ENCODE results near the gene TCF7. TPM values are rescaled to one million over a fixed set of nuclear protein-coding genes. Genes with fewer than 3 reads are reported as not detected.

Gene TCF7
- polyA plus RNA-seq, 1 donor from 2014 or later: 0.15 TPM

GRCh38 chr5:134072471-134073210 is 41.8 kb upstream of the TCF7 start:
- Histone ChIP-seq H3K4me3 (ENCODE audit: low read length) (no peak overlapping the region), H3K9ac (ENCODE audit: low read length) (no peak overlapping the region), H3K79me2 (replicated peaks; ENCODE audit: insufficient read depth, low read length) (no peaks in the 10 kb centered on the region), H3K36me3 (ENCODE audit: insufficient read depth, low read length) (no peaks in the 10 kb centered on the region), H3K27ac (ENCODE audit: low read length) (no peak overlapping the region), H3F3A (ENCODE audit: insufficient read depth, low read length, poor library complexity, severe bottlenecking) (no peaks in the 10 kb centered on the region), H3K4me2 (ENCODE audit: low read length) (no peak overlapping the region), H3K9me2 (ENCODE audit: insufficient read depth, low read length) (no peaks in the 10 kb centered on the region), H2AFZ (ENCODE audit: low read depth, low read length) (no peak overlapping the region), H3K27me3 (ENCODE audit: insufficient read depth, low read depth, low read length) (no peaks in the 10 kb centered on the region), H3K9me3 (ENCODE audit: low read length) (no peaks in the 10 kb centered on the region), H4K20me1 (ENCODE audit: insufficient read depth) (no peaks in the 10 kb centered on the region)
- TF ChIP-seq EZH2 (IDR thresholded peaks at IDR 0.05; ENCODE audit: borderline replicate concordance, insufficient read depth, low read length, poor library complexity, severe bottlenecking): no peak
- TF ChIP-seq CTCF (IDR thresholded peaks at IDR 0.05; ENCODE audit: poor library complexity, severe bottlenecking): no peak
- TF ChIP-seq RAD21 (conservative IDR thresholded peaks at IDR 0.05): no peak
- no peak for TF ChIP-seq REST (IDR thresholded peaks at IDR 0.05; ENCODE audit: borderline replicate concordance)
- TF ChIP-seq EP300 (conservative IDR thresholded peaks at IDR 0.05; ENCODE audit: poor library complexity, severe bottlenecking): no peak
- TF ChIP-seq MXI1 (conservative IDR thresholded peaks at IDR 0.05; ENCODE audit: poor library complexity, severe bottlenecking): no peak
- TF ChIP-seq TAF1 (IDR thresholded peaks at IDR 0.05; ENCODE audit: low read depth): no peak
- TF ChIP-seq SMC3 (conservative IDR thresholded peaks at IDR 0.05; ENCODE audit: poor library complexity): no peak
- no peak for TF ChIP-seq POLR2AphosphoS5 (IDR thresholded peaks at IDR 0.05)

- no peaks in the 10 kb centered on the region for H3F3A ChIP-seq (ENCODE audit: insufficient read depth, low read length, poor library complexity, severe bottlenecking)
- H3K9me3 ChIP-seq (ENCODE audit: low read length): no peaks in the 10 kb centered on the region
- H2AFZ ChIP-seq (ENCODE audit: low read depth, low read length): no peak overlapping the region
- H3K4me3 ChIP-seq (ENCODE audit: low read length): no peak overlapping the region
- H3K4me2 ChIP-seq (ENCODE audit: low read length): no peak overlapping the region
- TF ChIP-seq CTCF (IDR thresholded peaks at IDR 0.05; ENCODE audit: poor library complexity, severe bottlenecking): no peak
- TF ChIP-seq RAD21 (conservative IDR thresholded peaks at IDR 0.05): no peak
- no peak for TF ChIP-seq POLR2AphosphoS5 (IDR thresholded peaks at IDR 0.05)
- no peak for TF ChIP-seq MXI1 (conservative IDR thresholded peaks at IDR 0.05; ENCODE audit: poor library complexity, severe bottlenecking)
- TF ChIP-seq REST (IDR thresholded peaks at IDR 0.05; ENCODE audit: borderline replicate concordance): no peak
- no peak for TF ChIP-seq TAF1 (IDR thresholded peaks at IDR 0.05; ENCODE audit: low read depth)
- TF ChIP-seq SMC3 (conservative IDR thresholded peaks at IDR 0.05; ENCODE audit: poor library complexity): no peak
- no peak for TF ChIP-seq EZH2 (IDR thresholded peaks at IDR 0.05; ENCODE audit: borderline replicate concordance, insufficient read depth, low read length, poor library complexity, severe bottlenecking)
- no peak for TF ChIP-seq EP300 (conservative IDR thresholded peaks at IDR 0.05; ENCODE audit: poor library complexity, severe bottlenecking)
- H3K79me2 ChIP-seq (replicated peaks; ENCODE audit: insufficient read depth, low read length): no peaks in the 10 kb centered on the region
- H3K36me3 ChIP-seq (ENCODE audit: insufficient read depth, low read length): no peaks in the 10 kb centered on the region
- no peaks in the 10 kb centered on the region for H4K20me1 ChIP-seq (ENCODE audit: insufficient read depth)
- H3K9ac ChIP-seq (ENCODE audit: low read length): no peak overlapping the region
- H3K27ac ChIP-seq (ENCODE audit: low read length): no peak overlapping the region
- H3K9me2 ChIP-seq (ENCODE audit: insufficient read depth, low read length): no peaks in the 10 kb centered on the region
- no peaks in the 10 kb centered on the region for H3K27me3 ChIP-seq (ENCODE audit: insufficient read depth, low read depth, low read length)
Observed at GRCh38 chr5:134073404-134073803, 41.1 kb upstream of the TCF7 start.
